Panc1 (cell line): ENCODE results near the gene TAMALIN. TPM values are rescaled to one million over a fixed set of nuclear protein-coding genes. Genes with fewer than 3 reads are reported as not detected.

ENCODE experiments used
- ATAC-seq: fragments of 200-7000 bp; cut with Tn5 transposase; 2 replicates; pipeline ENCODE4 v1.9.1; 2020; ENCODE audit warnings: mild to moderate bottlenecking, moderate library complexity
- BruUV-seq: library from RNA; stranded (reverse); fragments of 400-500 nt; replicated peaks from 2 replicates; lab custom pipeline; 2021; lab: Mats Ljungman, UMichigan
- CTCF ChIA-PET: fragments of 300-600 bp; sonication (Branson Sonifier 250); formaldehyde crosslinking; loops from one replicate; lab custom pipeline; 2022; ENCODE audit warnings: antibody characterized with exemption; lab: Charles Lee
- POLR2A ChIA-PET: fragments of 300-600 bp; sonication (Branson Sonifier 250); formaldehyde crosslinking; loops from one replicate; lab custom pipeline; 2022; ENCODE audit warnings: antibody characterized with exemption; lab: Charles Lee
- DNase-seq: peaks from one replicate; pipeline ENCODE4 v3.0.0-alpha.2; 2010; ENCODE audit warnings: low read depth, low spot score
- H3K27ac ChIP-seq: 2 replicates; pipeline ENCODE4 v1.5.1; 2011; ENCODE audit warnings: mild to moderate bottlenecking, low read length, inconsistent platforms
- H3K27me3 ChIP-seq: fragments of 200-500 bp; sonication (Bioruptor generic); 2 replicates; pipeline ENCODE4 v1.6.0; 2014; ENCODE audit warnings: low read length, inconsistent platforms; ENCODE audit not compliant: control insufficient read depth, insufficient read depth
- H3K36me3 ChIP-seq: fragments of 200-500 bp; sonication (Bioruptor generic); 2 replicates; pipeline ENCODE4 v1.5.1; 2014; ENCODE audit warnings: inconsistent platforms, mild to moderate bottlenecking, low read length, moderate library complexity; ENCODE audit not compliant: control insufficient read depth, insufficient read depth
- H3K4me1 ChIP-seq: 2 replicates; pipeline ENCODE4 v1.5.1; 2011; ENCODE audit warnings: inconsistent platforms, mild to moderate bottlenecking, low read length, moderate library complexity; ENCODE audit not compliant: control insufficient read depth, insufficient read depth
- H3K4me3 ChIP-seq, 2 experiments: 2 replicates each; pipeline ENCODE4 v1.5.1; 2011 to 2012; ENCODE audit warnings: low read depth in 2 of 2, low read length in 2 of 2, mild to moderate bottlenecking in 2 of 2, inconsistent platforms in 1 of 2, moderate library complexity in 1 of 2
- H3K9me3 ChIP-seq: fragments of 200-500 bp; sonication (Bioruptor generic); 2 replicates; pipeline ENCODE4 v1.5.1; 2014; ENCODE audit warnings: low read depth, mild to moderate bottlenecking, inconsistent platforms, low read length, moderate library complexity; ENCODE audit not compliant: control insufficient read depth, insufficient read depth
- POLR2AphosphoS5 ChIP-seq: IDR thresholded peaks from 2 replicates; pipeline ENCODE4 v1.6.1; 2012; ENCODE audit warnings: mild to moderate bottlenecking, low read depth, low read length, moderate library complexity
- SIN3A ChIP-seq: IDR thresholded peaks from 2 replicates; pipeline ENCODE4 v1.6.1; 2012; ENCODE audit warnings: low read depth, mild to moderate bottlenecking, low read length, moderate library complexity, borderline replicate concordance; ENCODE audit not compliant: insufficient read depth
- TCF7L2 ChIP-seq: IDR thresholded peaks from 2 replicates; pipeline ENCODE4 v1.6.1; 2011; ENCODE audit warnings: mild to moderate bottlenecking, low read depth, low read length, inconsistent platforms
- in situ Hi-C: cut with HindIII; loops from 2 replicates; pipeline ENCODE4 v1.10.0; 2016; ENCODE audit warnings: low sequenced_read_pairs, low pct_unique_long_range_greater_than_20kb
- intact Hi-C: fragments of 100-400 bp; cut with micrococcal nuclease; formaldehyde crosslinking; loops from one replicate; pipeline ENCODE4 v1.10.0; 2022; ENCODE audit not compliant: unreplicated experiment
- total RNA-seq: library from RNA; stranded (reverse); gene quantifications from one replicate; pipeline ENCODE4 v1.2.1, GENCODE V29; 2021; ENCODE audit not compliant: unreplicated experiment
- TF ChIP-seq, protein P1 (sequence below): fragments of 450-650 bp; IDR thresholded peaks from 2 replicates; pipeline ENCODE4 v1.5.1; 2017; ENCODE audit warnings: mild to moderate bottlenecking
- TF ChIP-seq, protein P2 (sequence below), 2 experiments: IDR thresholded peaks; 2 replicates each; pipeline ENCODE4 v1.6.1; 2011 to 2012; ENCODE audit warnings: low read depth in 2 of 2, control low read depth in 1 of 2, low read length in 1 of 2, mild to moderate bottlenecking in 1 of 2, moderate library complexity in 1 of 2; ENCODE audit not compliant: insufficient read depth in 1 of 2

TAMALIN gene
- total RNA-seq, 1 experiment from 2014 or later, result 0.82 TPM

GRCh38 chr12:51960890-51961289 is 45.9 kb upstream of the TAMALIN start:
- BruUV-seq, result no TSS peak
- ChIA-PET CTCF (no interaction called here), POLR2A (no interaction called here)
- no peak overlapping the region for H3K4me3 ChIP-seq
- TF ChIP-seq TCF7L2 (no peak), SIN3A (no peak), POLR2AphosphoS5 (no peak)
- TF ChIP-seq, protein P1, sequence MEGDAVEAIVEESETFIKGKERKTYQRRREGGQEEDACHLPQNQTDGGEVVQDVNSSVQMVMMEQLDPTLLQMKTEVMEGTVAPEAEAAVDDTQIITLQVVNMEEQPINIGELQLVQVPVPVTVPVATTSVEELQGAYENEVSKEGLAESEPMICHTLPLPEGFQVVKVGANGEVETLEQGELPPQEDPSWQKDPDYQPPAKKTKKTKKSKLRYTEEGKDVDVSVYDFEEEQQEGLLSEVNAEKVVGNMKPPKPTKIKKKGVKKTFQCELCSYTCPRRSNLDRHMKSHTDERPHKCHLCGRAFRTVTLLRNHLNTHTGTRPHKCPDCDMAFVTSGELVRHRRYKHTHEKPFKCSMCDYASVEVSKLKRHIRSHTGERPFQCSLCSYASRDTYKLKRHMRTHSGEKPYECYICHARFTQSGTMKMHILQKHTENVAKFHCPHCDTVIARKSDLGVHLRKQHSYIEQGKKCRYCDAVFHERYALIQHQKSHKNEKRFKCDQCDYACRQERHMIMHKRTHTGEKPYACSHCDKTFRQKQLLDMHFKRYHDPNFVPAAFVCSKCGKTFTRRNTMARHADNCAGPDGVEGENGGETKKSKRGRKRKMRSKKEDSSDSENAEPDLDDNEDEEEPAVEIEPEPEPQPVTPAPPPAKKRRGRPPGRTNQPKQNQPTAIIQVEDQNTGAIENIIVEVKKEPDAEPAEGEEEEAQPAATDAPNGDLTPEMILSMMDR, result no peak
- TF ChIP-seq, protein P2, sequence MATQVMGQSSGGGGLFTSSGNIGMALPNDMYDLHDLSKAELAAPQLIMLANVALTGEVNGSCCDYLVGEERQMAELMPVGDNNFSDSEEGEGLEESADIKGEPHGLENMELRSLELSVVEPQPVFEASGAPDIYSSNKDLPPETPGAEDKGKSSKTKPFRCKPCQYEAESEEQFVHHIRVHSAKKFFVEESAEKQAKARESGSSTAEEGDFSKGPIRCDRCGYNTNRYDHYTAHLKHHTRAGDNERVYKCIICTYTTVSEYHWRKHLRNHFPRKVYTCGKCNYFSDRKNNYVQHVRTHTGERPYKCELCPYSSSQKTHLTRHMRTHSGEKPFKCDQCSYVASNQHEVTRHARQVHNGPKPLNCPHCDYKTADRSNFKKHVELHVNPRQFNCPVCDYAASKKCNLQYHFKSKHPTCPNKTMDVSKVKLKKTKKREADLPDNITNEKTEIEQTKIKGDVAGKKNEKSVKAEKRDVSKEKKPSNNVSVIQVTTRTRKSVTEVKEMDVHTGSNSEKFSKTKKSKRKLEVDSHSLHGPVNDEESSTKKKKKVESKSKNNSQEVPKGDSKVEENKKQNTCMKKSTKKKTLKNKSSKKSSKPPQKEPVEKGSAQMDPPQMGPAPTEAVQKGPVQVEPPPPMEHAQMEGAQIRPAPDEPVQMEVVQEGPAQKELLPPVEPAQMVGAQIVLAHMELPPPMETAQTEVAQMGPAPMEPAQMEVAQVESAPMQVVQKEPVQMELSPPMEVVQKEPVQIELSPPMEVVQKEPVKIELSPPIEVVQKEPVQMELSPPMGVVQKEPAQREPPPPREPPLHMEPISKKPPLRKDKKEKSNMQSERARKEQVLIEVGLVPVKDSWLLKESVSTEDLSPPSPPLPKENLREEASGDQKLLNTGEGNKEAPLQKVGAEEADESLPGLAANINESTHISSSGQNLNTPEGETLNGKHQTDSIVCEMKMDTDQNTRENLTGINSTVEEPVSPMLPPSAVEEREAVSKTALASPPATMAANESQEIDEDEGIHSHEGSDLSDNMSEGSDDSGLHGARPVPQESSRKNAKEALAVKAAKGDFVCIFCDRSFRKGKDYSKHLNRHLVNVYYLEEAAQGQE (IDR thresholded peaks at IDR 0.05; ENCODE audit: insufficient read depth in 1 of 2, low read depth in 2 of 2, low read length in 1 of 2), result no peak
- H3K27ac ChIP-seq, result no peak overlapping the region; the same call in 1 of the 2 replicates
- no peaks in the 10 kb centered on the region for H3K36me3 ChIP-seq
- in situ Hi-C loops (no loop called here), intact Hi-C loops (no loop called here)
- ATAC-seq (no peak), DNase-seq (no peak)
- H3K9me3 ChIP-seq, result no peaks in the 10 kb centered on the region
- H3K4me1 ChIP-seq, result peaks cover 27% of the 10 kb centered on the region
- H3K27me3 ChIP-seq, result no peaks in the 10 kb centered on the region

DNA sequence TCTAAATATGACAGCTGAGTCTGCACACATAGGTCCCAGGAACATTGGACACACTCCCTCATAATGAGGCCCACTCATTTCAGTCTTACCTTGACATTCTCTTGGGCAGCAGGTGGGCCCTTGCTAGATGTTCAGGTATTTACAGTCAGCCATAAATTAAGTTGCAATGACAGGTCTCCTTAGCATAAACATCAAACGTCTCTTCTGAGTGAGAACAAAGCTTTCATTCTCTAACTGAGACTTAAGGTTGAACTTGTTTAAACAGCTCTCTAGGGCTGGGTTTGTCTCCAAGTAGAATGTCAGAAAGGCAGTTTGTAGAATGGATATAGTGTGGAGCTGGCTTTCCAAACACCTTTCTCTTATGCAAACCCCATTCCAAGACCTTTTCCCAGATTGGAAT is 44.9 kb upstream of the TAMALIN start:
- BruUV-seq, result no TSS peak
- in situ Hi-C loops, result no loop called here
- H3K27me3 ChIP-seq, result no peaks in the 10 kb centered on the region
- peaks cover 25% of the 10 kb centered on the region for H3K4me1 ChIP-seq
- H3K27ac ChIP-seq, result no peak overlapping the region; the same call in 1 of the 2 replicates
- CTCF ChIA-PET, result interaction anchor here (1.0 kb wide), 1 partner anchor 9 kb away, joined by 7 read pairs; no protein-coding TSS in a partner anchor
- DNase-seq, result no peak
- no peaks in the 10 kb centered on the region for H3K9me3 ChIP-seq
- peak; percentile 77 for ATAC-seq
- intact Hi-C loops, result no loop called here
- TF ChIP-seq TCF7L2 (no peak), POLR2AphosphoS5 (no peak), SIN3A (no peak)
- TF ChIP-seq, protein P2 (IDR thresholded peaks at IDR 0.05; ENCODE audit: insufficient read depth in 1 of 2, low read depth in 2 of 2, low read length in 1 of 2), result no peak
- TF ChIP-seq, protein P1, result no peak
- no peak overlapping the region for H3K4me3 ChIP-seq
- no peaks in the 10 kb centered on the region for H3K36me3 ChIP-seq
- POLR2A ChIA-PET, result interaction anchor here (0.8 kb wide), 1 partner anchor 40 kb away, joined by 3 read pairs; no protein-coding TSS in a partner anchor
